GM13976 (cell line): ENCODE results near the gene SHLD1.

Experiments used
- DNase-seq: peaks from one replicate; pipeline ENCODE4 v3.0.0; 2012; ENCODE audit warnings: low spot score
- CTCF ChIP-seq: IDR thresholded peaks from 2 replicates; pipeline ENCODE4 v1.5.1; 2012; ENCODE audit warnings: borderline replicate concordance, mild to moderate bottlenecking; ENCODE audit not compliant: insufficient read depth; ENCODE audit errors: extremely low read depth, missing control alignments, control extremely low read depth
- in situ Hi-C: fragments of 300-500 bp; cut with MboI; formaldehyde crosslinking; loops from one replicate; pipeline ENCODE4 v1.12.0; 2022; ENCODE audit warnings: low sequenced_read_pairs, mixed read lengths, inconsistent platforms; ENCODE audit not compliant: unreplicated experiment

Gene SHLD1

GRCh38 chr20:5807431-5807830 is 57.2 kb downstream of the SHLD1 start:
- no peak for DNase-seq
- no peak for TF ChIP-seq CTCF
- in situ Hi-C loops, result no loop called here

- no peak for DNase-seq
- TF ChIP-seq CTCF, result no peak
- in situ Hi-C loops, result no loop called here
Observed at GRCh38 chr20:5808901-5809300, 58.7 kb downstream of the SHLD1 start.

GRCh38 chr20:5809495-5809894 is 59.3 kb downstream of the SHLD1 start:
- in situ Hi-C loops, result no loop called here
- DNase-seq, result no peak
- TF ChIP-seq CTCF, result no peak

- no peak for DNase-seq
- TF ChIP-seq CTCF, result no peak
- in situ Hi-C loops, result no loop called here
Observed at GRCh38 chr20:5810800-5811422, 60.7 kb downstream of the SHLD1 start.

- in situ Hi-C loops, result no loop called here
- no peak for TF ChIP-seq CTCF
Observed at GRCh38 chr20:5811746-5812145, 61.5 kb downstream of the SHLD1 start.

GRCh38 chr20:5818346-5818681 is 68.1 kb downstream of the SHLD1 start:
- DNase-seq, result no peak
- no peak for TF ChIP-seq CTCF
- in situ Hi-C loops, result no loop called here

More at GRCh38 chr20:5811746-5812145, 61.5 kb downstream of the SHLD1 start:
- DNase-seq, result no peak
